ENCODE results near the gene ABR.

DNA sequence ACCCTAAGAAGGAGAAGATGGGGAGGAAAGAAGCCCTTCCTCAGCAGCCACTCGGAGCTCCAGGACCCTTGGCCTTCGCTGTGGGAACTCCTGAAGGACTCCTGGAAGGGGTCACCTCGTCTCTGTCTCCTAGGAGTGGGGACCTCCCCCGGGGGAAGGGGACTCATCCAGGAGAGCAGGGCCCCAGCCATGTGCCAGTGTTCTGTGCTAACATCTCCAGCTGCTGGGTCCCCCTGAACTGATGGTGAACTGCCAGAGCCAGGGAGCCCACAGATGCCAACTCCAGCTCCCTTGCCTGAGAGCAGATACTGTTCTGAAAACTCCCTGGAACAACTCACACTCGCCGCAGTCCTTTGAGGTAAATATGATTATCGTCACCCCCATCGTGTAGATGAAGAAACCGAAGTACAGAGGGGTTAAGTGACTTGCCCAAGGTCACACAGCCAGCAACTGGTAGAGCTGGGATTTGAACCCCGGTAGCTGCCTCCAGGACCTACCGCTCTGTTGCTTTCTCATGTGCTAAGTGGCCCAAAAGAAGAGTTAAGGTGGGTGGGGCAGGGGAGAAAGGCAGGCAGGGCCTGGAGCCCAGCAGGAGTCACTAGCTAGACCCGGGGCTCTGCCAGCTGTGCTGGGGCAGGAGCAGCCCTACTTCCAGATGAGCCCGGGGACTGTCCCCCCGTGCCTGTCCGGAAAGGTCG, 172.3 kb downstream of the ABR start:
- TF ChIP-seq, protein P1, sequence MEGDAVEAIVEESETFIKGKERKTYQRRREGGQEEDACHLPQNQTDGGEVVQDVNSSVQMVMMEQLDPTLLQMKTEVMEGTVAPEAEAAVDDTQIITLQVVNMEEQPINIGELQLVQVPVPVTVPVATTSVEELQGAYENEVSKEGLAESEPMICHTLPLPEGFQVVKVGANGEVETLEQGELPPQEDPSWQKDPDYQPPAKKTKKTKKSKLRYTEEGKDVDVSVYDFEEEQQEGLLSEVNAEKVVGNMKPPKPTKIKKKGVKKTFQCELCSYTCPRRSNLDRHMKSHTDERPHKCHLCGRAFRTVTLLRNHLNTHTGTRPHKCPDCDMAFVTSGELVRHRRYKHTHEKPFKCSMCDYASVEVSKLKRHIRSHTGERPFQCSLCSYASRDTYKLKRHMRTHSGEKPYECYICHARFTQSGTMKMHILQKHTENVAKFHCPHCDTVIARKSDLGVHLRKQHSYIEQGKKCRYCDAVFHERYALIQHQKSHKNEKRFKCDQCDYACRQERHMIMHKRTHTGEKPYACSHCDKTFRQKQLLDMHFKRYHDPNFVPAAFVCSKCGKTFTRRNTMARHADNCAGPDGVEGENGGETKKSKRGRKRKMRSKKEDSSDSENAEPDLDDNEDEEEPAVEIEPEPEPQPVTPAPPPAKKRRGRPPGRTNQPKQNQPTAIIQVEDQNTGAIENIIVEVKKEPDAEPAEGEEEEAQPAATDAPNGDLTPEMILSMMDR (IDR thresholded peaks at IDR 0.05): no peak
- TF ChIP-seq POLR2A (IDR thresholded peaks at IDR 0.05): no peak
